NCI-H1105 (cell line): ENCODE measurements around the gene PLA2G4A.

Experiments
- DNase-seq: peaks from one replicate; lab custom pipeline; 2025; lab: John Stamatoyannopoulos, UW

PLA2G4A gene

DNA sequence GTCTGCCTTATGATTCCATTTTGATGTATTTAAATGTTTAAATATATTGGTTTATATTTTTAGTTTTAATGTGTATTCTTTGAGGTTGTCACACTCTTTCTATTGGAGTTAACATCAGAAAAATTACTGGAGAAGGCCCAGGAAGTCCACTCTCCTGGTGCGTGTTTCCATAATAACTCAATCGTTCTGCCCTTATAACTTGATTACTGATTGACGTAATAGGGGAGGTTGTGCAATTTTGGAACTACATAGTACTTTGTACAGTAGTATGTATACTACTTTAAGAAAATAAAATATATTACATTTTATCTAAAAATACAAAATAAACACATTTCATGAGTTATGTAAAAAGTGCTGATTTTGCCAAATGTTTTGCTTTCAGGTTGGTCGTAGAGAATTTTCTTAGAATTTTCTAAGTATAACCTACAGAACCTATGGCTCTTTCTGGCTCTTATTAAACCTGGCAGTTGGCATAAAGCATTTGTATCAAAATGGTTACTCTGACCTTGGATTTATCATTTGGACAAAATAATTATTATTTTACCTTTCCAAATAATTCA lies 5.7 kb downstream of the PLA2G4A start:
- DNase-seq = no peak

DNA sequence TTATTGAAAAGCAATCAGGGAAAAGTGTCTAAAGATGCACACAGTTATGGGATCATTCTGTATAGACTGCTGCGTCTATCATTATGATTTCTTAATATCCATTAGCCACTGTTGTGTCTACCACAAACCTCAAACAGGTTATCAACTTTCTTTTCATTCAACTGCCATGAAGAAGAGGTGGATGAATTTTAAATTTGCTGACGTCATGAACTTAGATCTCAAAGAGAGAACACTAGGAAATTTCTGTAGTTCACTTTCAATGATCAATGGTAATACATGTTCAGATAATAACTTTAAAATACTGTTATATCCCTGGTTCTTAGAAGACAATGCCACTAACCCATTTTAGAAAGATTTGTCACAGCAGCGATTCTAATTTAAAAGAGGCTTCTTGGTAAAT lies 6.7 kb downstream of the PLA2G4A start:
- no peak for DNase-seq

DNA sequence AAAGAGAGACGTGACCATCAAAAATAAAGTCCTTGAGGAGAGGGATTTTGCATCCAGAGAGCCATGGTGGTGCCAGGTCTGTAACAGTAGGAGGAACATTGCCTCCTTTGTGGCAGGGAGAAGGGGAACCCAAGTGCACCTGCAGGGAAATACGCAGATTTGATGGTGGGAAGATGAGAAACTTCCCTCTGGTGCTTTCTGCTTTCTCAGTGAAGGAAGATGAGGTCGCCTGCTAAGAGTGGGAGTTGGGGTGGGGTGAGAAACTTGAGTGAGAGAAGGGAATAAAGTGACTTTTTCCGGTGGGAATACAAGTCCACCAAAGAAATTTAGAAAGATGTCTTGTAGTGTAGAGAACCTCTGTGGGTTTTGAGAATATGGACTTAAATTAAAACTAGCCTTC lies 9.1 kb downstream of the PLA2G4A start:
- DNase-seq = no peak

DNA sequence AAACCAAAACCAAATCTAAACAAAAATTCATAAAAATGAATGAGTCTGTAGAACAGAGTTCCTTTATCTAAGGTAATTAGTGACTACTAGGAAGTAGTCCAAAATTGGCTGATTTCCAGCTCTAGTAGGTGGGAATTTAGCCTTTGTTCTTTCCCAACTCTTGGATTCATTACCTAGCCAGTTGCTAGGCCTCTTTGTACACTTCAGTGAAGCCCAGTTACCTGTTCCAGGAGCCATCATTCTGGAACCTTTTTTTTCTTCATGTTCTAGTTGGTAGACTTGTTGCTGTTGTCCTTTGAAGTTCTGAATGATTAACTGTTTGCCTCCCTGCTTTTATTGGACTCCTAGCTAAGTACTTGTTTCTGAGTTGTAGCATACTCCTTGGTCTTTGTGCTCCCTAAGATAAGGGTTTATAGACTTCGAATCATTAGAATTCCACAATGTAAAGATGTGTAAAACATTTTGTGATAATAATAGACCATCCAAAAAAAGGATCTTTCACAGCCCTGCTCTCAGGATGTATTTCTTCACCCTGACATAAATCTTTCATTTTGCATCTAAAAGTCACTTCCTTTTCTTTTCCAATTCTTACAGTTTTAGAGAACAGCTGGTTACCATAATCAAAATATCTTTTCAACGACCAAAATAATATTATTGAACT lies 9.8 kb downstream of the PLA2G4A start:
- DNase-seq = peak; percentile 31

DNA sequence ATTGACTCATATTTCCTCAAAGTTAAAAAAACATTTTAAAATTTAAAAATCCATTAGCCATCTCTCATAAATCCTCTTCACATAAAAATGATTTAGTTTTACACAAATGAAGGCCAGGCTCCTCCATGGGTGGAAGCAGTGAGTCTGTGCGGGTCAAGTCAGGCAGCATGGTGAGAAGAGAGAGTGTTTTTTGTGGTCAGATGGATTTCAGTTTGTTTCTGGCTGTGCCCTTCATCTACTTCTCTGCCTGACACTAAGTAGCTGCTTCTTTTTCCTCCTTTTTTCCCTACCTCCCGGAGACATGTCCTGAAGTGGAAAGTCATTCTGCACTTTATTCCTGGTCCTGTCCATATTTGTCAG lies 10.3 kb downstream of the PLA2G4A start:
- no peak for DNase-seq

DNA sequence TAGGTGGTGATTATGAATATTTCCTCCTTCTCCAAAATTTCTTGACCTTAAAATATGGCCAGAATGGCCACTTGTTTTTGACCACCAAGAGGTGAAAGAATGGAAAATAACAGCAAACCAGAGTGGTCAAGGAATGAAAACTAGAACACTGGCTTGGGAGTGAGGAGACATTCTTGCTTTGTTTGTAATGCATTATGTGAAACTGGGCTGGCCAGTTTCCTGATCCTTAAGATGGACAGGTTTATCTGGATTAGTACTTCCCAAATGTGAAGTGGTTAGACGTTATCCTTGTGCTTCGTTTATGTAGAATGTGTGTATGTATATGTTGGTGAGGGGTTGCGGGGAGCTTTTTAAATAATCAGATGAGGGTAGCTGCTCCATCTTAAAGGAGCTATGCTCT lies 12.8 kb downstream of the PLA2G4A start:
- no peak for DNase-seq

DNA sequence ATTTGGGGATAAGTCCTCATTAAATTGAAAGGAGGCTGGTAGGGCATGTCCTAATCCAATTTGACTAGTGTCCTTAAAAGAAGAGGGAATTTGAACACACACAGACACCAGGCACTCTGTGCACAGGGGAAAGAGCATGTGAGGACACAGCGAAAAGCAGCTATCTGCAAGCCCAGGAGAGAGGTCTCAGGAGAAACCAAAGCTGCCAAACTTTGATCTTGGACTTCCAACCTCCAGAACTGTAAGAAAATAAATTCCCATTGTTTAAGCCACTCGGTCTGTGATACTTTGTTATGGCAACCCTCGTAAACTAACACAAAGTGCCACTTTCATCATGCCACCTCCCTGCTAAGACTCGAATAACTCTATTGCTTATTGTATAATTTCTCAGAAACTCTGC lies 13.8 kb downstream of the PLA2G4A start:
- no peak for DNase-seq

DNA sequence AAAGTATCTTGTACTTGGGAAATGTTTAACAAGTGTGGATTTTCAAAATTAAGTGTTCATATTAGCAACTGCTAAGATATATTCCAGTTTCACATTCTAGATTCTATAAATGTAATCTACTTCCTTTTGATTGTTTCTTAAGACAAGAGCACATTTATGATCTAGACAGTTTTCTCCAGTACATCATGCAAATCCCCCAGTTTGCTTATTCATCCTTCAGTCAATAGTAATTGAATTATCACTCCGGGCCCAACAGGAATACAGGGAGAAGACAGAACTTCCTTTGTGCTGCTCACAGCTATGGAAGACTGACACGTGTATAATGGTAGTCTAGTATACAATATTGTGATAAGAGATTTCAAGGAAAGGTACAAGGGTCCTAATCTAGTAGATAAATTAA lies 14.5 kb downstream of the PLA2G4A start:
- DNase-seq = no peak

DNA sequence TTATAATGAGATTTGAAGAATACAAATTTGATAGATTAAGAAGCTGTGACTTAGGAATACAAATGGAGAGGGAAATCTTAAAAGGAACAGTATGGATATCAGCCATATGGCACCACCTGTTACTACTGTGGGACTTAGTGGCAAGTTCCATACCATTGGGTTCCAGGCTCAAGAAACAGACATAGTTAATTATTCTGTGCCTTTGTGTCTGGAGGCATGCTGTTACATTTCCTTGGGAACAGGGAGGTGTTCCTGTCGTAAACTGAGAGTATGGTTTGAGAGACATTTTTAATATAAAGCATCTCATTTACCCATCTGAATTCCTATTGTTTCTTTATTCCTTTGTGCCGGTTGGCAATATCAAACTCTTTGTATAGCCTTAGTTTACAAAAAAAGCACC lies 15.2 kb downstream of the PLA2G4A start:
- no peak for DNase-seq

DNA sequence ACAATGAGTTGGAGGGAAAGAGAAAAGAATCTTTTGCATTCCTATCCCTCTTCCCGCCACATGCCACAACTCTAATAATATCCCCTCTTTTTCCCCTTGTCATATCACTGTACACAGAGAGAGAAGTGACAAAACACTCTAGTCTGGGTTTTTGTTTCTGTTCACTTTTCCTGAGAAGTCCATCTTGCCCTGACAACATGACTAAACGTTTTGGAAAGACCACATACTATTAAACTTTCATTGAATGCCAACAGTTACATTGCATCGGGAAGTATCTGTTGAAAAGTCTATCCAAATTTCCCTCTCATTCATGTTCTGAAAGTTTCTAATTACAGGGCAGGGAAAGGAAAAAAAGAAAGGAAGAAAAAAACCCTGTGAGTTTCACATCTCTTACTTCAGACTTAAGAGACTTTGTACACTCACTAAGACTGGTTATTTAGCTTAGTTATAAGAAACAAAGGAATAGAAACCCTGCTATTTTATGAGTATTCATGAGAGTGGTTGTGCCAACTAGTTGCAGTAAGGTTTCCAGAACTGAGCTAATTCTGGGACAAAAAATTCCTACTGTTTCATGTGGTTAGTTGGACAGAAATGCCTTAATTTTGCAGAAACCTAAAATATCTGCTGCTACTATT lies 16.9 kb downstream of the PLA2G4A start:
- no peak for DNase-seq

DNA sequence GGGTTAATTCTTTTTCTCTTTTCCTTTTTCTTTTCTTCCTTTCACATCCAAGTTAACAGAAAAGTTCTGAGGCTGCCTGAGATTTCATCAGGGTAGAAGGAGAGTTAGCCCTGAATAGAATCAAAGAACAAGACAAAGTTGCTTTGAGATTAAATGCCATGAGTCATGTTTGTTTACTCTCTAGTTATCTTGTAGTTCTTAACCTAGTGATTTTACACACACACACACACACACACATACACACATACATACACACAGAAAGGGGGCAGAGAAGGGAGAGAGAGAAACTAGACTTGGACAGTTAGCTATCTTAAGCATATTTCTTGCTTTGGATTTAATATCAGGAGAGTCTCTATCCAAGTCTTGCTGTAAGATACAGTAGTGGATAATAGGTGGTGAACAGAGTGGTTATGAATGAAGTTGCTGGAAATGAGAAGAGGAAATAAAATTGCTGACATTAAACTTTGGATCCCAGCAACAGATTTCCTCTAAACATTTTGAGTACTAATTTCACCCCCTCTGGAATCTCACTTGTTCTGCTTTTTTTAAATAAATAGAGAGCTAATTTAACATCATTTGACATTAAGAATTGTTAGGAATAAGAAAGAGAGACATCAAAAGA lies 19.9 kb downstream of the PLA2G4A start:
- no peak for DNase-seq

DNA sequence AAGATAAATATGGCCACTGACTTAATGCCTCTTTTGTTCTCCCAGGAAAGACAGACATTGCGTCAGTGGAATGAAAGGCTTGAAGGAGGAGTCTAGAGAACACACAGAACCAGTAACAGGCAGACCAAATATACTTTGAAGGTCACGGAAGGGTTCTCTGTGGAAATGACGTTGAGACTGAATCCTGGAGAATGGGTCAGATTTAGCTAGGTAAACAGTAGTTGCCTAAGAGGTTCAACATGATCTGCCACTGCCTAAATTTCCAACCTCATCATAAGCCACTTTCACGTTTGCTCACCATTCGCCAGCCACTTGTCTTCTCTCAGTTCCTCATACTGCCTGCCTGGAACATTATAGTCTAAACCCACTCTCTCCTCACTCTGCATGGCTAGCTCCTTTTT lies 20.5 kb downstream of the PLA2G4A start:
- DNase-seq = no peak

DNA sequence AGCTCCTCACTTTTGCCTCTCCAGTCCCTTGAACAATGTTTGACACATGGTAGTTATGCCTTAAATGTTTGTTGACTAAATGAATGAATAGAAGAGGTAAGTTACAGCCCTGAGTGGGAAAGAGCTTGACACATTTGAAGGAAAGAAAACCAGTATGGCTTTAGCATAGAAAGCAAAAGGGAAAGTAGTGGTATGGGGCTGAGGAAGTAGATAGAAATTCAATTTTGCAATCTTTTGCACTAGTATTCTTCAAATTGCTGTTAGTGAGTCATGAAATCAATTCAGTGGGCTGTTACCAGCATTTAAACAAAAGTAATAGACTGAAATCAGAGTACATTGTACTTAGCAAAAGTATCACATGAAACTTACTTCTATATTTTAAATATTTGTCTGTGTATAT lies 21.1 kb downstream of the PLA2G4A start:
- DNase-seq = no peak

DNA sequence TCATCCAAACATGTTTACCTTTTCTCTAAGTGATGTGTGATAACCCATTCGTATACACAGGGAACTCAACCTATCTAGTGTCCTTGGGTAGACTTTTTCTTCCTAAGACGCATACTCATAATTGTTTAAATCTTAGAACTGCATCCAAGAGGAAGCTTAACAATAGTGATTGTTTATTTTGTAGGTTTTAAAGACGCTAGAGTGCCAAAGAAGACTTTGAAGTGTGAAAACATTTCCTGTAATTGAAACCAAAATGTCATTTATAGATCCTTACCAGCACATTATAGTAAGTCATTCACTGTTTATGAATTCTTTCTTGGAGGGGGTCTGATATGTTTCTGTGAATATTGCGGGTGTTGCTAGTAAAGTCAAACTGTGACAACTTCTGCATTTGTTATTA lies 25.4 kb downstream of the PLA2G4A start:
- no peak for DNase-seq

DNA sequence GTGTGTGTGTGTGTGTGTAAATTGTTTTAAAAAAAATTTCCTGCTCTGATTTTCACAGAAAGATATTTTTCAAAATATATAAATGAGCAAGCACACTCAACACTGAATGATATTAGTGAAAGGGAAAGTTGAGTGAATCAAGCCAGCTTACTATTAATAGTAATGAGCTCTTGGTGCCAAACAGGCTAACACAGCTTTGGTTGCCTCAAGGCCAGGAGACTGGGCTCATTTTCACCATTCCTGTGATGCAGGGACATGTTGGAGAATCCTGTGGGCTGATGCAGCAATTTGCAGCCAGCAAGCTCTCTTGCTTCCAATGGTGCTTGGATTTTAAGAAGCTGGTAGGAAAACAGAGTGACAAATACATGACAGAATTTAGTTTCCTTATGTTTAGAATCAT lies 30.2 kb downstream of the PLA2G4A start:
- no peak for DNase-seq

DNA sequence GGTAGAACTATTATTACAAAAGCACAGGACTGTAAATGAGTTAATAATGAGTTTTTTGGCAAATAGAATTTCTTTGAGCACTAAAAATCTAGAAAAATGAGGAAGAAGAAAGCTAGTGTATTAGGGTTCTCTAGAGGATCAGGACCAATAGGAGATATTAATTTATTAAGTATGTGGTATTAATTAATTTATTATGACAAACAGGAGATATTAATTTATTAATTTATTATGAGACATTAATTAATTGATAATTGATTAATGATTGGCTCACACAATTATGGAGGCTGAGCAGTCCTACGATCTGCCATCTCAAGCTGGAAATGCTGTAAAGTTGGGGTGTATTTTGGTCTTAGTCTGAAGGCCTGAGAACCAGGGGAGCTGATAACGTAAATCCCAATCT lies 31.2 kb downstream of the PLA2G4A start:
- DNase-seq = no peak

DNA sequence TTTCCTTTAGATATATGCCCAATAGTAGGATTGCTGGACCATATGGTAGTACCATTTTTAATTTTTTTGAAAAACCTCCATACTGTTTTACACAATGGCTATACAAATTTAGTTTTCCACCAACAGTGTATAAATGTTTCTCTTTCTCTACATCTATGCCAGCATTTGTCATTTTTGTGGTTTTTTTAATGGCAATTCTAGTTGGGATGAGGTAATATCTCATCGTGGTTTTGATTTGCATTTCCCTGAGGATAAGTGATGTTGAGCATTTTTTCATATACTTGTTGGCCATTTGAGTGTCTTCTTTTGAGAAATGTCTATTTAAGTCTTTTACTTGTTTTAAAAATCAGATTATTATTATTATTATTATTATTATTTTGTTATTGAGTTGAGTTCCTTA lies 35.5 kb downstream of the PLA2G4A start:
- no peak for DNase-seq

DNA sequence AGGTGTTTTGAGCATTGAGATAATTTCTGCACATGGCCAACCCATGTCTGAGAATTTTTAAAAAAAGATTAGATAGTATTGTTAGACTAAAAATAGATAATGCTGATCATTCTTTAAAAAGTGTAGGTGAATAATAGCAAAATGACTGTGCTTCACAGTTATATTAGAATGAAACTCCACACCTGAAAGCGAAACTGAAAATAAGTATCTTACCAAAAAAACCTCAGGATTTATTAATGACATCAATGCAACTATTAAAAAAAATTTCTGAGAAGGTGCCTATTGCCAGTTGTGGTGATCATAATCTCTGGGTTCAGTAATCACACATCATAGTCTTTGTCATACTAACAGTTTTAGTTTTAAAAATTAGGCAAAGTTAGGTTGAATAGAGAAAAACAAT lies 36.5 kb downstream of the PLA2G4A start:
- no peak for DNase-seq

DNA sequence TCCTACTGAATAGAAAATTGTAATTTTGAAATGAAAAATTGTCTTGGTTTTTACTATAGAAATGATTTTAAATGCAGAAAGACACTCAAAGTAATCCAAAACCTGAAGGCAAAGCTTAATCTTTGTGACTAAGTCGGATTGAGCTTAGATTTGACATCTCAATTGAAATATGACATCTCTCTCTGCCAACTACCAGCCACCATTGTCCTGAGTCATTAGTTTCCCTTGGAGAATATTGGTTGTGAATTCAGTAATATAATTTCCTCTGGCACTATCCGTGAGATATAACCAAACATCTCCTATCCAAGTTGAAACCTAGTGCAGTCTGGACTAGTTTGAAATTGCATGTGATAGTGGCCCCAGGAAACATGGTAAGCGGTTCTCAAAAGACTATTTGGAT lies 37.1 kb downstream of the PLA2G4A start:
- DNase-seq = no peak

DNA sequence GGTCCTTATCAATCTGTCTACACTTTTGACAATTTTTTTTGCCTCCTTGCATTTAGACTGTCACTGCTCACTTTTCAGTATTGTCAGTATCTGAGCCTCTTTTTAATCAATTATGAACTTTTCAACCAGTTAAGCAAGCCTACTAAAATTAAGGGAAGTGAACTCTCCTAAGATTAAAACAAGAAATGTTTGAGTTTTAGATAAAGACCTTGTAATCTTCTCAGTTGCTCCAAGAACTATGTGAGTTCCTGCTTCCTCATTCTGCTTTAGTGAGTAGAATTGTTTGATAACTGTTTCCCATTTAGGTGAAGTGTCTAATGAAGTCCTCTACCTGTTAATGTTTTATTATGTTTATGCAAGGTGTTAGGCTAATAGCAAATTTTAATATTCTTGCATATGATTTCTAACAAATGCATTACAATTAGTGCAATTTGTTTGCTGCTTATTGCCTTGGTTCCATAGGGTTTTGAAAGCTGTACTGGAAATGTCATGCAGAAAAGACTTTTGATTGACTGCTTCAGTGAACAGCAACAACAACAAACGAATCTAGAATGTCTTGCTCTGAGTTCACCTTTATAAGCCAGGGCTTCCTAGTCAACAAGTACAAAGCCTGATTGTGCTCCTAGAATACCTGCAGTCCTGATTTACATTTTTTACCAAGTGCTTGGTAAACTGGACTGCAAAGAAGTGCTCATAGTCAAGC lies 40.9 kb downstream of the PLA2G4A start:
- no peak for DNase-seq

DNA sequence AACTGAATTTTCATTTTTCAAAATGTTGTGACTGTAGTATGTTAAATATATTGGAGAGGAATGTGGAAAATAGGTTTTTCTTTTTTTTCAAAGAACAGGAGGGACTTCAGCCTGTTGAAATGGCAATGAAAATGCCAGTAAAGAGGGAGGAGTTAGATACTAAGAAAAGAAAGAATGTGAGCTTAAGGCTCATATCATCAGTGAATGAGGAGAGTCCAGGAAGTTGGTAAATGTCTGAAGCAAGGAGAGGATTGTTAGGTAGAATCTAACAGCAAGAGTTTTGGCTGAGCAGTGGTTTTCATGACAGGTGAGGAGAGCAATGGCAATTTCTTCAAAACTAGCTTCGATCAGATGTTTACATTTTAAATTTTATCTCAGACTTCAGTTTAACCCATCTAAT lies 43.0 kb downstream of the PLA2G4A start:
- no peak for DNase-seq

DNA sequence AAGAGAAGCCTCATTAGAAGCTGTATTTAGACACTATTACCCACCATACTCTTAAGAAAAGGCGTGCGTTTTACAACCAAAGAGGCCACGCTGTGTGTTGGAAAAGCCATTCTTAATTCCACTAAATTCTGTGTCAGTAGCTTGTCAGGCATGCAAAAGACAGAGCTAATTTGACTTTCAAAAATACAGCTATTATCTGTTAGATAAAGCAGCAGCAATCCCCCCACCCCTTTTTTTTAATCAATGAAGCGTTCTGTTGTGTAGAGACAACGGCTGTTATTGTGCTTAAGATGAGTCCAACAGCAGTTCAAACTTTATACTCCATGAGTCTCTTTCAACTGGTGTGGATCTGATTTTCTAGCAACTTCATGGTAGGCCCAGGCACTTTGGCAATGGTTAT lies 43.5 kb downstream of the PLA2G4A start:
- no peak for DNase-seq

DNA sequence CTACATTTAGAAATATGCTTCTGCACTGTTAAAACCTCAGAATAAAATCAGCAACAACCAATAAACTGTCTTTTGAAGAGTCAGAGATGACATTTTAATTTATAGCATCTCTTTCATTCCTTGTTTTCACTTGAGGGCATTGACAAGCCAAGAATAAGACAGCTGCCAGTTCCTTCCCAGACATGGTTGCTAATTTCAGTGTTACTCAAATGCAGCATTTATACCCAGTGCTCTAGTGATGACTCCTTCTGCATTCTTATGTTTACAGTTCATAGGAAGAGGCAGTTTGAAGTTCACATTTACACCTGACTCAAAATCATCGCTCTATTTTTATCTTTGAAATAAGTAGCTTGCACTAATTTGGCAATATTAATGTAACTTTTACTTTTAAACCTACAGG lies 44.9 kb downstream of the PLA2G4A start:
- DNase-seq = no peak
